ENCODE measurements around the gene NPIPA1. TPM values are rescaled to one million over a fixed set of nuclear protein-coding genes. Genes with fewer than 3 reads are reported as not detected.

Gene NPIPA1
- 27.4 and 30.7 TPM in 2 replicates for total RNA-seq

GRCh38 chr16:14937143-14937542 lies at the start of gene NPIPA1:
Gene NPIPA1 (plus strand): TSS chr16:14937443. CDS start chr16:14937443, 0 bp downstream.

GRCh38 chr16:14974656-14975417 lies 37.6 kb downstream of the NPIPA1 start, which contains the start of gene PDXDC1:
Gene PDXDC1 (plus strand): TSS chr16:14975026. CDS start chr16:14975200, 174 bp downstream.

Other genes with a start within 250 kb of the NPIPA1 start
- gene PLA2G10, start 243.1 kb upstream of the NPIPA1 start, total RNA-seq, result not detected in 2 replicates
- not detected in 2 replicates for gene NPIPA3, start 234.0 kb upstream of the NPIPA1 start, total RNA-seq
- not detected in 2 replicates for gene NPIPA2, start 194.9 kb upstream of the NPIPA1 start, total RNA-seq
- 30.0 and 34.9 TPM in 2 replicates for gene NOMO1, start 103.7 kb upstream of the NPIPA1 start, total RNA-seq
- 64.8 and 69.1 TPM in 2 replicates for gene PDXDC1, start 37.6 kb downstream of the NPIPA1 start, total RNA-seq
- gene NTAN1, start 118.6 kb downstream of the NPIPA1 start, total RNA-seq, result 71.0 and 75.5 TPM in 2 replicates
- 21.3 and 22.4 TPM in 2 replicates for gene RRN3, start 156.8 kb downstream of the NPIPA1 start, total RNA-seq